HepG2 (cell line): ENCODE measurements around the gene MBTD1. TPM values are rescaled to one million over a fixed set of nuclear protein-coding genes. Genes with fewer than 3 reads are reported as not detected.

Experiments used
- ATAC-seq: fragments of 200-7000 bp; cut with Tn5 transposase; 3 replicates; pipeline ENCODE4 v1.9.1; 2020; ENCODE audit warnings: mild to moderate bottlenecking, moderate library complexity
- BruUV-seq: library from RNA; stranded (reverse); fragments of 400-500 nt; replicated peaks from 2 replicates; lab custom pipeline; 2021; lab: Mats Ljungman, UMichigan
- CTCF ChIA-PET: fragments of 300-600 bp; formaldehyde crosslinking; extraction: SDS; loops from one replicate; lab custom pipeline; 2021; ENCODE audit warnings: low total read pairs, inconsistent platforms, low intra/inter-chr PET ratio; lab: Yijun Ruan, JAX
- POLR2A ChIA-PET: fragments of 350-600 bp; sonication (Branson Sonifier 250); formaldehyde crosslinking; loops from one replicate; lab custom pipeline; 2020; ENCODE audit warnings: antibody characterized with exemption, inconsistent platforms; lab: Yijun Ruan, JAX
- DNase-seq: peaks from one replicate; pipeline ENCODE4 v3.0.0-alpha.2; 2015; ENCODE audit warnings: low spot score
- FAIRE-seq: peaks from 3 replicates; lab custom pipeline; 2011; peaks lifted over from hg19 to GRCh38; lab: Jason Lieb, UNC
- H2AFZ ChIP-seq: one replicate; pipeline ENCODE4 v1.6.1; 2011; ENCODE audit warnings: low read length, inconsistent platforms
- H3K27ac ChIP-seq: fragments of 300-600 bp; 3 replicates; pipeline ENCODE4 v1.8.0; 2011; ENCODE audit warnings: mixed run types, mild to moderate bottlenecking, mixed read lengths, low read length, inconsistent platforms; ENCODE audit not compliant: insufficient read depth; ENCODE audit errors: extremely low read length
- H3K27me3 ChIP-seq, 2 experiments: fragments of 200-600 bp in 1 of 2; 2 replicates in 1 of 2; 3 replicates in 1 of 2; pipeline versions ENCODE4 v1.6.0 to v1.8.0; 2011; ENCODE audit warnings: low read length in 2 of 2, mild to moderate bottlenecking in 2 of 2, moderate library complexity in 2 of 2, inconsistent platforms in 1 of 2; ENCODE audit not compliant: insufficient read depth in 2 of 2, control insufficient read depth in 1 of 2
- H3K36me3 ChIP-seq, 2 experiments: fragments of 200-600 bp in 1 of 2; replicated peaks in 1 of 2; 2 replicates in 1 of 2; 3 replicates in 1 of 2; pipeline versions ENCODE4 v1.5.1 to v1.8.0; 2011; ENCODE audit warnings: low read length in 2 of 2, inconsistent platforms in 1 of 2; ENCODE audit not compliant: insufficient read depth in 2 of 2, control insufficient read depth in 1 of 2
- H3K4me1 ChIP-seq: 2 replicates; pipeline ENCODE4 v1.5.1; 2012; ENCODE audit warnings: low read length, inconsistent platforms; ENCODE audit not compliant: insufficient read depth
- H3K4me2 ChIP-seq: 2 replicates; pipeline ENCODE4 v1.6.0; 2011; ENCODE audit warnings: low read depth, low read length, inconsistent platforms
- H3K4me3 ChIP-seq, 3 experiments: fragments of 200-600 bp in 1 of 3; sonication (generic), shearing (Covaris generic) in 1 of 3; replicated peaks in 1 of 3; 2 replicates each; pipeline ENCODE4 v1.5.1; 2011 to 2016; ENCODE audit warnings: low read length in 3 of 3, inconsistent platforms in 2 of 3, low read depth in 2 of 3, mild to moderate bottlenecking in 2 of 3, control low read depth in 1 of 3, mixed read lengths in 1 of 3; ENCODE audit not compliant: insufficient read depth in 1 of 3
- H3K79me2 ChIP-seq: one replicate; pipeline ENCODE4 v1.6.1; 2011; ENCODE audit warnings: low read length, inconsistent platforms; ENCODE audit not compliant: insufficient read depth
- H3K9ac ChIP-seq: 2 replicates; pipeline ENCODE4 v1.6.0; 2011; ENCODE audit warnings: mild to moderate bottlenecking, low read depth, low read length, inconsistent platforms; ENCODE audit not compliant: insufficient read depth
- H3K9me3 ChIP-seq: 2 replicates; pipeline ENCODE4 v1.5.1; 2012; ENCODE audit warnings: mild to moderate bottlenecking, low read length
- H4K20me1 ChIP-seq: 2 replicates; pipeline ENCODE4 v1.6.0; 2011; ENCODE audit warnings: inconsistent platforms, mild to moderate bottlenecking, low read length, moderate library complexity; ENCODE audit not compliant: insufficient read depth
- ASH2L ChIP-seq: fragments of 300-600, 200-600 bp; sonication (generic); IDR thresholded peaks from 2 replicates; pipeline ENCODE4 v1.7.0; 2017; ENCODE audit warnings: low read depth, mild to moderate bottlenecking, moderate library complexity, mixed read lengths, low read length; ENCODE audit not compliant: insufficient read length
- ATF4 ChIP-seq, 2 experiments: fragments of 450-650 bp in 1 of 2; sonication (generic) in 1 of 2; formaldehyde crosslinking; IDR thresholded peaks; 2 replicates each; pipeline versions ENCODE4 v1.5.0 to v1.8.0; 2020 to 2022; ENCODE audit warnings: mild to moderate bottlenecking in 1 of 2, missing genetic modification reagents in 1 of 2
- GFI1 ChIP-seq: sonication (generic); formaldehyde crosslinking; IDR thresholded peaks from 2 replicates; pipeline ENCODE4 v1.5.0; 2020; ENCODE audit warnings: missing genetic modification reagents, mild to moderate bottlenecking, borderline replicate concordance
- HOXA9 ChIP-seq: sonication (generic); formaldehyde crosslinking; IDR thresholded peaks from 2 replicates; pipeline ENCODE4 v1.8.1; 2022; ENCODE audit warnings: missing genetic modification reagents, mild to moderate bottlenecking, moderate library complexity, borderline replicate concordance
- KMT2A ChIP-seq: sonication (generic); formaldehyde crosslinking; IDR thresholded peaks from 2 replicates; pipeline ENCODE4 v1.4.0; 2020; ENCODE audit warnings: missing genetic modification reagents
- MAFF ChIP-seq: IDR thresholded peaks from 2 replicates; pipeline ENCODE4 v1.6.1; 2011; ENCODE audit warnings: low read depth, low read length, improper control_type of control experiment
- MAFK ChIP-seq, 2 experiments: IDR thresholded peaks in 1 of 2; conservative IDR thresholded peaks in 1 of 2; 2 replicates each; pipeline ENCODE4 v1.6.1; 2011; ENCODE audit warnings: improper control_type of control experiment in 2 of 2, low read length in 2 of 2
- MTF2 ChIP-seq: sonication (generic); formaldehyde crosslinking; IDR thresholded peaks from 2 replicates; pipeline ENCODE4 v1.5.0; 2020; ENCODE audit warnings: missing genetic modification reagents, borderline replicate concordance
- MYNN ChIP-seq: sonication (generic); formaldehyde crosslinking; IDR thresholded peaks from 2 replicates; pipeline ENCODE4 v1.4.0; 2020; ENCODE audit warnings: mild to moderate bottlenecking, low read depth, missing genetic modification reagents
- POLR2AphosphoS2 ChIP-seq: IDR thresholded peaks from 2 replicates; pipeline ENCODE4 v1.6.1; 2011; ENCODE audit warnings: low read depth, low read length, improper control_type of control experiment
- SAP130 ChIP-seq: IDR thresholded peaks from 2 replicates; pipeline ENCODE4 v1.6.1; 2016; ENCODE audit warnings: low read depth
- YY1 ChIP-seq: IDR thresholded peaks from 2 replicates; pipeline ENCODE4 v1.6.1; 2011; ENCODE audit warnings: low read length, low read depth, moderate library complexity, mild to moderate bottlenecking; ENCODE audit not compliant: insufficient read depth, insufficient replicate concordance
- ZFP41 ChIP-seq: sonication (generic); formaldehyde crosslinking; IDR thresholded peaks from 2 replicates; pipeline ENCODE4 v1.4.0; 2020; ENCODE audit warnings: mild to moderate bottlenecking, missing genetic modification reagents, borderline replicate concordance
- ZNF558 ChIP-seq: sonication (generic); formaldehyde crosslinking; IDR thresholded peaks from 2 replicates; pipeline ENCODE4 v1.9.0; 2022; ENCODE audit warnings: mild to moderate bottlenecking, missing genetic modification reagents, borderline replicate concordance
- ZNF577 ChIP-seq: sonication (generic); formaldehyde crosslinking; IDR thresholded peaks from 2 replicates; pipeline ENCODE4 v1.4.0; 2020; ENCODE audit warnings: mild to moderate bottlenecking, low read depth, missing genetic modification reagents, borderline replicate concordance
- whole genome bisulfite sequencing: methylation state at CpG from one replicate; pipeline ENCODE4 v1.1.6; 2017; ENCODE audit warnings: low lambda C conversion rate; 5-methylcytosine and 5-hydroxymethylcytosine counted together
- in situ Hi-C: cut with HindIII; loops from 2 replicates; pipeline ENCODE4 v1.10.0; 2017; ENCODE audit warnings: low pct_unique_long_range_greater_than_20kb; ENCODE audit not compliant: extremely low pct_ligation_motif_present
- intact Hi-C: fragments of 100-400 bp; cut with micrococcal nuclease; formaldehyde crosslinking; loops from one replicate; pipeline ENCODE4 v1.10.0; 2022; ENCODE audit not compliant: unreplicated experiment
- polyA plus RNA-seq, 8 experiments: library from polyadenylated mRNA; depleted of rRNA in 3 of 8; stranded (reverse) in 7 of 8; unstranded in 1 of 8; fragments of >200 nt; fragmentation: Illumina TruSeq in 4 of 8; extraction: Trizol in 4 of 8; gene quantifications; 2 replicates each; pipeline versions ENCODE4 v1.2.1 to v1.2.3, GENCODE V29; 2011 to 2016; ENCODE audit warnings: low read depth in 4 of 8, missing spikeins in 1 of 8, mixed read lengths in 1 of 8; ENCODE audit not compliant: insufficient read depth in 1 of 8
- total RNA-seq, 5 experiments: library from RNA; depleted of rRNA; stranded (reverse); fragments of >200 nt; fragmentation: Illumina TruSeq; extraction: Trizol; gene quantifications; 2 replicates each; pipeline ENCODE4 v1.2.3, GENCODE V29; 2016; ENCODE audit warnings: low read depth in 1 of 5
- TF ChIP-seq, protein P1 (sequence below): sonication (generic); formaldehyde crosslinking; IDR thresholded peaks from 2 replicates; pipeline ENCODE4 v1.9.0; 2022; ENCODE audit warnings: missing genetic modification reagents, mild to moderate bottlenecking, borderline replicate concordance

MBTD1 gene
- total and polyA plus RNA-seq, 2 of the 13 experiments (the other 11 are each of a cell fraction or from before 2014, with no cell fraction given) = 20.9 TPM

DNA sequence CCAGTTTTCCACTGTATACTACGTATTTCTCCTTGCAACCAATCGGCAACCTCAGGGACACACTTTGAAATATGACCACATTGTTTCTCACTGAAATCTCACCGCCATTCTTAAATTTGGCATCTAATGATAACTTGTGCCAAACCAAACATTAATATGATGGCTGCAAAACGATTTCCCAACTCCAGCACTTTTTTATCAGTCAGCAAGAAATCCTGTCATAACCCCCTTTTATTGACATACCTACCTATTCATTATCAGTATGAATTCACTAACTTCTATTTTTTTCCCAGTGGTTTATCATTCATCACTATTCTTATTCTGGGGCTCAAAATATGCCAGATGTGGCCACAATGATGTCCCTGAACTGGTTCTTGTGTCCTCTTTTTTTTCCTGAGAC, 15.8 kb downstream of the MBTD1 start:
- no peak overlapping the region for H2AFZ ChIP-seq
- 0 out of 2 replicates have a peak, but pooled peaks have one; percentile 34 for TF ChIP-seq MTF2 (CRISPR knock-in tag)
- TF ChIP-seq YY1 = no peak
- TF ChIP-seq ASH2L = no peak
- TF ChIP-seq MYNN = no peak
- no TSS peak for BruUV-seq
- H3K9ac ChIP-seq = no peak overlapping the region
- intact Hi-C loops (no loop called here), in situ Hi-C loops (no loop called here)
- no peak for DNase-seq
- no peak for ATAC-seq
- H3K27ac ChIP-seq = no peak overlapping the region
- 92% methylated on average over 4 of the region's 4 CpGs for WGBS
- no peak overlapping the region for H3K4me3 ChIP-seq
- FAIRE-seq = no peak
- no peak overlapping the region for H3K4me2 ChIP-seq
- H3K36me3 ChIP-seq = no peaks in the 10 kb centered on the region; a peak in 3 of 5 replicates
- ChIA-PET POLR2A (interaction anchor here (1.2 kb wide), 1 partner anchor 11 kb away, joined by 3 read pairs; no protein-coding TSS in a partner anchor), CTCF (no interaction called here)
- H3K79me2 ChIP-seq = peaks cover 16% of the 10 kb centered on the region
- no peaks in the 10 kb centered on the region for H3K27me3 ChIP-seq
- H4K20me1 ChIP-seq = no peaks in the 10 kb centered on the region
- peaks cover 15% of the 10 kb centered on the region for H3K4me1 ChIP-seq
- no peaks in the 10 kb centered on the region for H3K9me3 ChIP-seq

DNA sequence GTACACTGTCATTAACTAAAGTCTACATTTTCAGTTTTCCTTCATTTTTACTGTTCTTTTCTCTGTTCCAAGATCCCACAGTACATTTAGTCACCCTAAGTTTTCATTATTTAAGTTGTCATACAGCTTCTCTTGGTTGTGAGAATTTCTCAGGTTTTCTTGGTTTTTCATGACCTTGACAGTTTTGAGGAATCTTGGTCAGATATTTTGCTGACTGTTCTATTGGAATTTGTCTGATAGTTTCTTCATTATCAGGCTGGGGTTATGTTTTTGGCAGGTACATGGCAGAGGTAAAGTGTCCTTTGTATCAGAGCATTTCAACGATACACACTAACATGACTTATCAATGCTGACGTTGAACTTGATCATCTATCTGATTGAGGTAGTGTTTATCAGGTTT, 19.6 kb downstream of the MBTD1 start:
- Histone ChIP-seq H3K79me2 (peaks cover 38% of the 10 kb centered on the region), H3K4me3 (no peak overlapping the region), H3K4me2 (no peak overlapping the region), H3K27me3 (no peaks in the 10 kb centered on the region), H3K9me3 (no peaks in the 10 kb centered on the region), H2AFZ (no peak overlapping the region), H4K20me1 (no peaks in the 10 kb centered on the region)
- DNase-seq = no peak
- CTCF ChIA-PET = no interaction called here
- POLR2A ChIA-PET = no interaction called here
- TF ChIP-seq KMT2A (CRISPR knock-in tag) = no peak
- no peak for TF ChIP-seq POLR2AphosphoS2
- no peak for TF ChIP-seq HOXA9 (CRISPR knock-in tag)
- peak; percentile 68 for TF ChIP-seq MAFF
- no peak for TF ChIP-seq SAP130
- no peak for TF ChIP-seq GFI1
- TF ChIP-seq ATF4 (CRISPR knock-in tag; IDR thresholded peaks at IDR 0.05) = no peak
- TF ChIP-seq ZNF577 (CRISPR knock-in tag) = no peak
- TF ChIP-seq MAFK (conservative IDR thresholded peaks at IDR 0.05 in 1 of 2, IDR thresholded peaks at IDR 0.05 in 1 of 2; ENCODE audit: low read length in 2 of 2) = peak; percentile 48 to 73; a peak in 3 of 4 replicates
- no peak for TF ChIP-seq ZFP41
- TF ChIP-seq, protein P1, sequence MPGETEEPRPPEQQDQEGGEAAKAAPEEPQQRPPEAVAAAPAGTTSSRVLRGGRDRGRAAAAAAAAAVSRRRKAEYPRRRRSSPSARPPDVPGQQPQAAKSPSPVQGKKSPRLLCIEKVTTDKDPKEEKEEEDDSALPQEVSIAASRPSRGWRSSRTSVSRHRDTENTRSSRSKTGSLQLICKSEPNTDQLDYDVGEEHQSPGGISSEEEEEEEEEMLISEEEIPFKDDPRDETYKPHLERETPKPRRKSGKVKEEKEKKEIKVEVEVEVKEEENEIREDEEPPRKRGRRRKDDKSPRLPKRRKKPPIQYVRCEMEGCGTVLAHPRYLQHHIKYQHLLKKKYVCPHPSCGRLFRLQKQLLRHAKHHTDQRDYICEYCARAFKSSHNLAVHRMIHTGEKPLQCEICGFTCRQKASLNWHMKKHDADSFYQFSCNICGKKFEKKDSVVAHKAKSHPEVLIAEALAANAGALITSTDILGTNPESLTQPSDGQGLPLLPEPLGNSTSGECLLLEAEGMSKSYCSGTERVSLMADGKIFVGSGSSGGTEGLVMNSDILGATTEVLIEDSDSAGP (CRISPR knock-in tag) = no peak
- TF ChIP-seq ZNF558 = no peak
- TF ChIP-seq, all 625 proteins: peak for 2
- FAIRE-seq = no peak
- intact Hi-C loops (no loop called here), in situ Hi-C loops (no loop called here)
- H3K36me3 ChIP-seq = peaks cover 3 to 4% of the 10 kb centered on the region in 2 experiments; a peak in 4 of 5 replicates
- WGBS = 96% methylated on average over 2 of the region's 2 CpGs
- ATAC-seq = no peak
- BruUV-seq = no TSS peak
- no peak overlapping the region for H3K9ac ChIP-seq
- peaks cover 15% of the 10 kb centered on the region for H3K4me1 ChIP-seq
- no peak overlapping the region for H3K27ac ChIP-seq
